GM21576 (cell line): ENCODE results near the gene TMEM8B.
A peak's percentile ranks its signal among the peaks of the same experiment; 100 is the strongest.

Source experiments
- ATAC-seq: cut with Tn5 transposase; IDR thresholded peaks from one replicate; pipeline ENCODE4 v1.9.1; 2021; ENCODE audit warnings: mild to moderate bottlenecking, moderate library complexity; ENCODE audit not compliant: unreplicated experiment

Gene TMEM8B, protein sequence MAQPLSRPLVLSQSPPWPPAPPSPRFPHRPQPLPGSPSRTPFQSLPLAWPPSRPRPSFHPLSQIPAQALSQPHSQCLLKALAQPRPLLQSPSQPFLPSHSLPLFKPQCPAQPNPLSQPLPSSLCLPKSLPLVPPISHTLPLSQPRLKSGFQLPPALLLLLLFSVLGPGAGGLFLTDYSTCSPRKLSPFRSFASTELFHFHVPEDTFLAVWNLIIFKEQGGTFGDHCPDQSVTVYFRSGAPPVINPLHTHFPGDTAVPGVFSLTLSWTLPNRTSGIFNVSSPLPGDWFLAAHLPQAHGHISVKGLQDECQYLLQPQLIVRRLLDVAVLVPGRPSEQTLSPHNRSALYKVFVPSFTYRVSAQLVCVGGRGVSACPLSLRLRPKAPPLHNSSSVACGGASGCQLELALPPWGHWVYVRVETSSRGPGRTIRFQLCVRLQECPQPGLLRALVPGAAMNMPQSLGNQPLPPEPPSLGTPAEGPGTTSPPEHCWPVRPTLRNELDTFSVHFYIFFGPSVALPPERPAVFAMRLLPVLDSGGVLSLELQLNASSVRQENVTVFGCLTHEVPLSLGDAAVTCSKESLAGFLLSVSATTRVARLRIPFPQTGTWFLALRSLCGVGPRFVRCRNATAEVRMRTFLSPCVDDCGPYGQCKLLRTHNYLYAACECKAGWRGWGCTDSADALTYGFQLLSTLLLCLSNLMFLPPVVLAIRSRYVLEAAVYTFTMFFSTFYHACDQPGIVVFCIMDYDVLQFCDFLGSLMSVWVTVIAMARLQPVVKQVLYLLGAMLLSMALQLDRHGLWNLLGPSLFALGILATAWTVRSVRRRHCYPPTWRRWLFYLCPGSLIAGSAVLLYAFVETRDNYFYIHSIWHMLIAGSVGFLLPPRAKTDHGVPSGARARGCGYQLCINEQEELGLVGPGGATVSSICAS

DNA sequence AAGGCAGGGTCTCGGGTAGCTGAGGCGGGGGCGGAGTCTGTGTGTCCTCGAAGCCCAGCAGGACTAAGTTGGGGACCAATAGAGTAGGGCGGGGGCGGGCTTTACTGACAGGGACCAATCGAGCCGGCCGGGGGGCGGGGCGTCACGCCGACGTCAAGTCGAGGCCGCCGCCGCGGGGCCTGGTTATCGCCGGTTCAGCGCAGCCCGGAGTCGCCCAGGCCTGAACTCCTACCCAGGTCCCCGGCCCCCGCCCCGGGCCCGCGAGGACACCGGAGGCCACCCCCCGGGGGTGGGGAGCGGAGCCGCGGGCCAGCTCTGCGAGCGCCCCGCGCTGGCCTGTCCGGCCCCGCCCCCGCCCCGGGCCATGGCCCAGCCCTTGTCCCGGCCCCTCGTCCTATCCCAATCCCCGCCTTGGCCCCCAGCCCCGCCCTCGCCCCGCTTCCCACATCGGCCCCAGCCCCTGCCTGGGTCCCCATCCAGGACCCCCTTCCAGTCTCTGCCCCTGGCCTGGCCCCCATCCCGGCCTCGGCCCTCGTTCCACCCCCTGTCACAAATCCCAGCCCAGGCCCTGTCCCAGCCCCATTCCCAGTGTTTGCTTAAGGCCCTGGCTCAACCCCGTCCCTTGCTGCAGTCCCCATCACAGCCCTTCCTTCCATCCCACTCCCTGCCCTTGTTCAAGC, at the start of gene TMEM8B:
Gene TMEM8B, plus strand, starts transcription at position 145 of the 680 bp plus-strand sequence. Its CDS starts 220 bp downstream, at position 365.
- ATAC-seq: peak; percentile 77

DNA sequence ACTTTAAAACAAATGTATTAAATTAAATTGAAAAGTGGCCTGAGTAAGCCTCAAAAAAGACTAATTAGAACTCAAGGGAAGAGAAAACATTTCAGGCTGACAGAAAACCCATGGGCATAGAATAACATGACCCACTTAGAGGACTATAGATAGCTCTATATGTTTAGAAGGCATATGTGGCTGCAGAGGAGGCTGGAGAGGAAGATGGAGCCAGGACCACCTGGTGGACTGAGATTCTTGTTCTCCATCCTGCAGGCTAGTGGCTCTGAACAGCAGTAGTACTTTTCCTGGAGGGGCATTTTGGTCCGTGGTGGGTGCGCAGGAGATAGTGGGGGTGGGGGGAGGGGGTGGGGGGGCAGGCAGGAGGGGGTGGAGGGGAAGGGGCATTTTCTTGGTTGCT, 48.0 kb upstream of the TMEM8B start:
- no peak for ATAC-seq

DNA sequence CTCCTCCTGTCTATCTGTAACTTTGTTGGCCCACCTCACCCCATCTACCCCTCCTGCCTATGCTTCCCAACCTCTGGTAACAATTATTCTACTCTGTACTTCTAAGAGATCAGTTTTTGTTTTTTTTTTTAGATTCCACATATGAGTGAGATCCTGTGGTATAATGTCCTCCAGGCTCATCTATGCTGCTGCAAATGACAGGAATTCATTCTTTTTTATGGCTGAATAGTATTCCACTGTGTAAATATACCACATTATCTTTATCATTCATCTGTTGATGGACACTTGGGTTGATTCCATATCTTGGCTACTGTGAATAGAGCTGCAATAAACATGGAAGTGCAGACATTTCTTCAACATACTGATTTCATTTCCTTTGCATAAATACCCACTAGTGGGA, 45.6 kb upstream of the TMEM8B start:
- no peak for ATAC-seq

DNA sequence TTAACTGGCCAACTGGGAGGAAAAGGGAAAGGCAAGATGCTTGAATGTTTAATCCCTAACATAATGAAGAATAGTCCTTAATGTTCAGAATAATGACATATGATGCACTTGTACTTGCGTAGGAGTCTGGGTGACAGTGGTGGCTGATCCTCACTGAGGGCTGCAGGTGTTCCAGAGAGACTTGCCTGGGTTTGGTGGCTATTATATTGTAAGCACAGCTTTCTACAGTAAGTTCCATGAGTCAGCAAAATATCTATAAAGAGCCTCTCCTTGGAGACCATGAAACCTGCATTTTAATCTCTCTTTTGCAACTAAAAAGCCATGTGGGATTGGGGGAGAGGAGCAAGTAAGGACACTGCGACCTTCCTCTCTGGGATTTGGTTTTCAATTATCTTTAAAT, 39.5 kb upstream of the TMEM8B start:
- no peak for ATAC-seq

DNA sequence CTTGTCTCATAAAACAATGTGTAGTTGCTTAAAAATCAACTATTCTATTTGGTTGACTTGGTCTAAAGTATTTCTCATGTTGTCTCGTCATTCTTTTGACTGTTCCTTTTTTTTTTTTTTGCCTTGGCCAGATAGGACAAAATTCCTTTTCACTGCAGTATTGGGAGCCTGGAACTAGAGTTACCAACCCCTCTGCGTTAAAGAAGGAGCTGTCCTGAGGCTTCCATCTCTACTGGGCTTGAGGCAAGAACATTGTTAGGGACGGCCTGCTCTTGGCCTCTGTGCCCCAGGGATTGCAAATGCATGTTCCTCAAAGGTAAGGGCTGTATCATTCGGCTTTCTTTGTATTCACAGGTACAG, 39.0 kb upstream of the TMEM8B start:
- ATAC-seq: no peak

DNA sequence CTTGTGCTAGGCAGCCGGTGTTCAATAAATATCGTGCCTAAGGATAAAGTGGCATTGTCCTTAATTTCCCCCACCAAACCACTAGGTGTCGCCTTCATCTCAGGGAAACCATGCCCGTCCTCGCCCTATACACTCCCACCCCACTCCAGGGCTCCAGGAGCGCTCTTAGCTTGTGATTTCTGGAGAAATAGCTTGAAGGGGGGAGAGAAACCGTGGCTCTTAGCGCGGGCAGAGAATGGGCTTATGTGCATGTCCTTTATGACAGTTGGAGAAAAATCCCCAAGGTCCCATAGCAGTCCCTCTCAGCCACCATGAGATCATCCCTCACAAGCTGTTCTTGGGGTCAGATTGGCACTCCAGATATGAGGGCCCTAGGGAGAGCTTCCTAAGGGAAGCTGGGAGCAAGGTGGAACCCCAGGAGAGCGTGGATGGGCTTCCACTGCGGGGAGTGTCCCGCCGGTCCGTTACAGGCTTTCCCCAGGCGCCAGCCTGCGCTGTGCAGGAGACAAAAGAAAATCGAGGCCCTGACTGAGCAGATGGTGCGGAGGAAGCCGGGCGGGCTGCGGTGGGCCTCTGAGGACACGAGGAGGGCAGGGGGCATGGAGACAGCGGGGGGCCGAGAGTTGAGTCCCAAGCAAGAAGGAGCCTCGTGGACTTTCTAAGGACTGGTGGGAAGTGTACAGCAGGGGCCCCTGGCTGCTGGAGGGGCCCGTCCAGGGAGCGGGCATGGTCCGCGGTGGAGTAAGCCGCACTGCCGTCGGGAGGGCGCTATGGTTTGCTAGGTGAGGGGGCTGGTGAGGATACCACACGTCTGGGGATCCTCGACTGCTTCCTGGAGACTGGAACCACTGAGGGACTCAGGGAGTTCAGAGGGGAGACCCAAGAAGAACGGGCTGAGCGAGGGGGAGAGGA, 38.4 kb upstream of the TMEM8B start:
- peak; percentile 69 for ATAC-seq

DNA sequence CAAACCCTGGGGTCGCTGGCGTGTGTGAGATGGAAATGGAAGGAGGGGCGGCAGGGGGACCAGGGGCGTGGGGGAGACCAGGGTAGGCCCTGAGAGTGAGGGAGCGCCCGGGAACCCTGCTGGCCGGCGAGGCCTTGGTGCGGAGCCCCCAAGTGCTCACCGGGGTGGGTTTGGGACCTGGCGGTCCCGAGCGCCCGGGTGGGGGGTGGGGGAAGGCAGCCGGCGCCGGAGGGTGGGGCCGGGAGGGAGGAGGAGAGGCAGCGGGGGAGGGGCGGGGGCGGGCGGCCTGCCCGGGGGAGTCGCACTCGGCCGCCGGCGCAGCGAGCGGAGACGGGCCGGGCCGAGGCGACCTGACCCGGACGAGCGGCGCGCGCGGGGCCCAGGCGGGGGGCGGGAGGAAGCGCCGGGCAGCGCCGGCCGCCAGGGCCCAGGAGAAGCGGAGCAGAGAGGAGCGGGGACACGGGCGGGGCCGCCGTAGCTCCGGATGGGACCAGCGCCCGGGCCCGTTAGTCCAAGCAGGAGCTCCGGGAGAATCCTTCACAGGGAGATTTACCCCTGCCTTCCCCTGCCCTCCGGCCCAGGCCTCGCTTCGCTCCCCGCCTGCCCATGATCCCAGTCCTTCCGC, 37.6 kb upstream of the TMEM8B start, which contains the start of gene NPR2:
Gene NPR2, plus strand, starts transcription at position 295 of the 625 bp plus-strand sequence. CDS start 818 bp downstream, outside the sequence.
- no peak for ATAC-seq

DNA sequence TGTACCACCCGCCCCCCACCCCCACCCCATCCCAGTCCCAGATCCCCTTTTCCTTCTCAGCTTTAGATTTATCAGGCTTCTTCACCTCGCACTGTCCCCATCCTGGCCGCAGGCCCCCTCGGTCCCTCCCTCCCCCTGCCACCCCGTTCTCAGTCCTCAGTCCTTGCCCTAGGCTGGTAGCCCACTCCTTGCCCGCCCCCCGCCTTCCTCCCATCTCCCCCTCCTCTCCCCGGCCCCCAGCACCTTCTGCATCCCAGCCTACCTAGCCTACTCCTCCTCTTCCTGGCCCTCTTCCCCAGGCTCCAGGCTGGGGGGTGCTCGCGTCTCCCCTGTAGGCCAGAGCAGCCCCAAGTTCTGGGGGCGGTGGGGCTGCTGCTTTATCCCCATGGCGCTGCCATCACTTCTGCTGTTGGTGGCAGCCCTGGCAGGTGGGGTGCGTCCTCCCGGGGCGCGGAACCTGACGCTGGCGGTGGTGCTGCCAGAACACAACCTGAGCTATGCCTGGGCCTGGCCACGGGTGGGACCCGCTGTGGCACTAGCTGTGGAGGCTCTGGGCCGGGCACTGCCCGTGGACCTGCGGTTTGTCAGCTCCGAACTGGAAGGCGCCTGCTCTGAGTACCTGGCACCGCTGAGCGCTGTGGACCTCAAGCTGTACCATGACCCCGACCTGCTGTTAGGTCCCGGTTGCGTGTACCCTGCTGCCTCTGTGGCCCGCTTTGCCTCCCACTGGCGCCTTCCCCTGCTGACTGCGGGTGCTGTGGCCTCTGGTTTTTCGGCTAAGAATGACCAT, 36.8 kb upstream of the TMEM8B start:
- ATAC-seq: no peak

DNA sequence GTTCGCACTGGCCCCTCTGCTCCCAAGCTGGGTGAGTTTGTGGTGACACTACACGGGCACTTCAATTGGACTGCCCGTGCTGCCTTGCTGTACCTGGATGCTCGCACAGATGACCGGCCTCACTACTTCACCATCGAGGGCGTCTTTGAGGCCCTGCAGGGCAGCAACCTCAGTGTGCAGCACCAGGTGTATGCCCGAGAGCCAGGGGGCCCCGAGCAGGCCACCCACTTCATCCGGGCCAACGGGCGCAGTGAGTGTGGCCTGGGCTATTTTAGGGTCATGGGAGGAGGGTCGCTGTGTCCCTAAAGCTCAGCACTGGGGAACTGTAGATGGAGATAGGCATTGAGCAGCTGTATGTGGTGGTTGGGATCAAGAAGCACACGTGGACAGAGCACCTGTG, 36.2 kb upstream of the TMEM8B start:
- ATAC-seq: no peak

DNA sequence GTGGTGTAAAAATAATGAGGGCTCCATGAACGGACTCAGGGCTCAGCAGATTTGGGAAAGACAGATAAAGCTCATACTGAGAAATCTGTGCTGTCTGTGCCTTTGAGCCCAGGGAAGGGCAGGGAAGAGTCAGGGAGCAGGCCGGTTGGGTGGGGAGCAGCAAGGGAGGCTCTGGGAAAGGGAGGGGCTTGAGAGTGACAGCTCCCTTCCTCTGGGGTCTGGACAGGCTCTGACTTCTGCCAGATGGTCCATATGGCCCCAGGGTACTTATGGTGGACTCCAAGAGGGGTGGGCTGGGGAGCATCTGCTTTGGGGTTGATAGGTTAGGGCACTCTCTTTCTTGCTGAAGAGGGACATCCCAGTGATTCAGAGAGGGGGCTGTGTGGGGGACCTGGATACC, 35.6 kb upstream of the TMEM8B start:
- no peak for ATAC-seq

DNA sequence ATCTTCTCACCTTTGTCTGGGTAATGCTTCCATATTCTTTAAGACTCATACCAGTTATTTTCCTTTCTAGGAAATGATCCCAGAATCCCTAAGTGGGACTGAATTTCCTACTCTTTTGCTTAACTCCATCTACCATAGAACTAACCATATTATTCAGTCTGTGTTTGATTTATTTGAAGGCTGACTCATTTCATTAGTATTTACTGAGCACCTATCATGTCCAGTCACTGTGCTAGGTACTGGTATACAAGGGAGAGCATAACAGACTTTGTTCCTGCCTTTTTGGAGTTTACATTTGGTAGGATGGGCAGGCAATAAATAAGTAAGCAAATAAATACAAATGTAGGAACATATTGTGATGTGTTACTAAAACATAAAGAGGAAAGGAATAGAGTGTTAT, 33.3 kb upstream of the TMEM8B start:
- ATAC-seq: no peak

DNA sequence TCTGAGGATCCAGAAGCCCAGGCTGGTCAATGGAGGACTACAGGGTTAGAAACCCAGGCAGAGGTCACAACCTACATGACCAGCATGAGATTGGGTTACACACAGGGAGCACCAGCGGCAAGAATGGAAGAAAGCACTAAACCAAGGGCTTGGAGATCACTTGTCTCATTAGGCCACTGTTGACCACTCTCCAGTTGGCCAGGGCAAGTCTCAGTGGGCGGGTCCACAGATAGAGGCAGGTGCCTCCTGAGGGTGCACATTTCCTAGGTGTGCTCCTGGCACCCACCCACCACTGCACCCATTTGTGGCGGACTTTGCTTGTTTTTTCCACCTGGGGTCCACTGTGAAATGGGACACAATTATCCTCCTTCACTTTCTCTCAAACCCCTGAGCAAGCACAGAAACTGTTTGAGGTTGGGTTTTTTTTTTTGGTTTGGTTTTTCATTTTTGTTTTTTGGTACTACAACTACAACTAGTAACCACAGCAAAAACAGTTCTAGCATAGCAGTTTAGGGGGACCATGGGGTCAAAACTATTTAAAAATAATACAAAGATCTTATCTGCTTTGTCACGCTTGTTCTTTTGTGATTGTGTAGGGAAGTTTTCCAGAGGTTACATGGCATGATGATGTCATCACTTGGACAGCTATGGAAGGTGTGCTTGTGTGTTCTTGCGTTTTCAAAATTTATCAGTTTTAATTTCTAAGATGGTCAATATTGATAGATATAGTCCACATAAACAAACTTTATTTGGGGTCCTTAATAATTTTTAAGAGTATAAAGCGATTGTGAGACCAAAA, 31.5 kb upstream of the TMEM8B start:
- no peak for ATAC-seq

DNA sequence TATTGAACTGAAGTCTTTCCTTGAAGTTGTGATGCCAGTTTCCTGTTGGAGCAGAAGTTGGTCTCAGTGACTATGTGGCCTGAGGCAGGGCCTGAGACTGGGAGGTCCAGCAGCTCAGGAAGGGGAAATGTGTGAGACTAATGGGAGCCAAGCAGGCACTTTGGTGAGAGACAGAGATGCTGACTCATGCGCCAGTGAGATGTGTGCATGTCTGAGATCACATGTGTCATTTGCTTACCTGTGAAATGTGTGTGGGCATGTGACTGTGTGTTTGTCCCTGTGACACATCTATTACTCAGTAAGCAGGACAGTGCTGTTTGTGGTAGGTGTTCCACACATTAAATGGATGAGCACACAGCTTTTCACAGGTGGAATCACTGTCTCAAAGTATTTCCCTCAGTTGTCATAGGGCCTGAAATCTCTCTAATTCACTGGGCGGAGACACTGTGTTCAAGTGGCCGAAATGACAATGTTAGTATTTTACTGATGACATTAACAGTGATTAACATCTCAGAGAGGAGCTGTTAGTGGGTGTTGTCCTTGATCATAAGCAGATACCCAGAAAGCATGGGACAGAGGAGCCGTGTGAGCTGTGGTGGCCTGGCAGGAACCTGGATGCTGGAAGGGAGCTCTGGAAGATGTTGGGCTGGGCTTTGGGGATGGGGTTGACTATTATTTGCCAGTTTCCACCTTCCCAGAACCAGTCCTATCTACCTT, 30.2 kb upstream of the TMEM8B start:
- ATAC-seq: peak; percentile 55

DNA sequence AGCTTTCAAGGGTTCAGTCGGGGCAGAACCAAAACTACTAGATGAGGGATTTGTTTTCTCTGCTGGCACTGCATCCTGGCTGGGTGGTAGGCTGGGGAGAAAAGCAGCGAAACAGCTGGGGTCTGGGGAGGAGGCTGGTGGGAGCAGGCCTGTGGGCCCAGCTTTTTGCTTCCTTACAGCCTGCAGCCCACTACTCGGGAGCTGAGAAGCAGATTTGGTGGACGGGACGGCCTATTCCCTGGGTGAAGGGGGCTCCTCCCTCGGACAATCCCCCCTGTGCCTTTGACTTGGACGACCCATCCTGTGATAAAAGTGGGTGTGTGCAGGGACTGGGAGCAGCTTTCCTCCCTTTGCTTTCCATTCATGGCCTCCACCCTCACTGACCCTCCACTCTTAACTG, 28.5 kb upstream of the TMEM8B start:
- ATAC-seq: no peak

DNA sequence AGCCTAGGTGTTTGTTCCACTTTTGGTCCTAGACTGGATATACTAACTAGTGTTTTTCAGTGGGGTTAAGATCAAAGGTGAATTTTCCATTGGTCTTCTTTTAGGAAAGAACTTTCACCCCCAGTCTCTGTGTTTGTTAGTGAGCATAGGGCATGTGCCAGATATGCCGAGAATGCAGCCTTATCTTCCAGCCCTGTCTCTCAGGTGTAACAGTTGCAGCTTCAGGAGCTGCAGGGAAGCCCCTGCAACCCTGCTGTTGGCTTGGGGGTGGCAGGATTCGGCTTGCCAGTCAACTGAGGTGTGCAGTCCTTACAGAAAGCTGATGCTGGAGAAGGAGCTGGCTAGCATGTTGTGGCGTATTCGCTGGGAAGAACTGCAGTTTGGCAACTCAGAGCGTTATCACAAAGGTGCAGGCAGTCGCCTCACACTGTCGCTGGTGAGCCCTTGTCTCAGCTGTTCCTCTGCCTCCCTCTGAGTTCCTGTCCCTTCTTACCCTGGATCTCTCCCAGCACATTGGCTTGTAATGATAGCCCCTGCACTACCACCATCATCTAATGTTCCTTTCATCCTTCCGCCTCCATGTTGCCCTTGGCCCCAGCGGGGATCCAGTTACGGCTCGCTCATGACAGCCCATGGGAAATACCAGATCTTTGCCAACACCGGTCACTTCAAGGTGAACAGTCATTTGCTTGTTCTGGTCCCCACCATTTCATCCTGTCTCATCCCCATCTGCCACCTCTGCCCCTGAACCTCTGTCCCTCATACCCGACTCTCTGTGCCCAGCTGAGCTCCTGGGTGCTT, 27.5 kb upstream of the TMEM8B start:
- no peak for ATAC-seq

DNA sequence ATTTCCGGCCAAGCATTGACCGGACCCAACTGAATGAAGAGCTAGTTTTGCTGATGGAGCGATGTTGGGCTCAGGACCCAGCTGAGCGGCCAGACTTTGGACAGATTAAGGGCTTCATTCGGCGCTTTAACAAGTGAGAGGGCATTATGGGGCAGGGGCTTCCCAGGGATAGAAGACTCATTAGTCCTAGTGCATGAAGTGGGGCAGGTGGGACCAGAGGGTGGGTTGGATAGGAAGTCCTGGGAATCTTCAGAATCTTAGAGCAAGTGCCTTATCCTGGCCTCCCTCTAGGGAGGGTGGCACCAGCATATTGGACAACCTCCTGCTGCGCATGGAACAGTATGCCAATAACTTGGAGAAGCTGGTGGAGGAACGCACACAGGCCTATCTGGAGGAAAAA, 22.9 kb upstream of the TMEM8B start:
- no peak for ATAC-seq

DNA sequence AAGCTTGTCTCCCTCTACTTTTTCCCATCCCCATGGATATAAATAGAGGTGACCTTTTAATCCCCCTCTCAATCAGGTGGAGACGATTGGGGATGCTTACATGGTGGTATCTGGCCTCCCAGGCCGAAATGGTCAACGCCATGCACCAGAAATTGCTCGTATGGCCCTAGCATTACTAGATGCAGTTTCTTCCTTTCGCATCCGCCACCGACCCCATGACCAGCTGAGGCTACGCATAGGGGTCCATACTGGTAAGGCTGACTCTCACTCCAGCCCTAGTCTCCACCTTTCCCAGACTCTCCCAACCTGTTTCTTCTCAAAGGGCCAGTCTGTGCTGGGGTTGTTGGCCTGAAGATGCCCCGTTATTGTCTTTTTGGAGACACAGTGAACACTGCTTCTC, 20.6 kb upstream of the TMEM8B start:
- no peak for ATAC-seq
